AML-193 (cell line): ENCODE data around the gene KCNG2.
A peak's percentile ranks its signal among the peaks of the same experiment; 100 is the strongest.

ENCODE experiments used
- DNase-seq, 2 experiments: peaks; one replicate each; lab custom pipeline; 2025; lab: John Stamatoyannopoulos, UW

KCNG2 gene

DNA sequence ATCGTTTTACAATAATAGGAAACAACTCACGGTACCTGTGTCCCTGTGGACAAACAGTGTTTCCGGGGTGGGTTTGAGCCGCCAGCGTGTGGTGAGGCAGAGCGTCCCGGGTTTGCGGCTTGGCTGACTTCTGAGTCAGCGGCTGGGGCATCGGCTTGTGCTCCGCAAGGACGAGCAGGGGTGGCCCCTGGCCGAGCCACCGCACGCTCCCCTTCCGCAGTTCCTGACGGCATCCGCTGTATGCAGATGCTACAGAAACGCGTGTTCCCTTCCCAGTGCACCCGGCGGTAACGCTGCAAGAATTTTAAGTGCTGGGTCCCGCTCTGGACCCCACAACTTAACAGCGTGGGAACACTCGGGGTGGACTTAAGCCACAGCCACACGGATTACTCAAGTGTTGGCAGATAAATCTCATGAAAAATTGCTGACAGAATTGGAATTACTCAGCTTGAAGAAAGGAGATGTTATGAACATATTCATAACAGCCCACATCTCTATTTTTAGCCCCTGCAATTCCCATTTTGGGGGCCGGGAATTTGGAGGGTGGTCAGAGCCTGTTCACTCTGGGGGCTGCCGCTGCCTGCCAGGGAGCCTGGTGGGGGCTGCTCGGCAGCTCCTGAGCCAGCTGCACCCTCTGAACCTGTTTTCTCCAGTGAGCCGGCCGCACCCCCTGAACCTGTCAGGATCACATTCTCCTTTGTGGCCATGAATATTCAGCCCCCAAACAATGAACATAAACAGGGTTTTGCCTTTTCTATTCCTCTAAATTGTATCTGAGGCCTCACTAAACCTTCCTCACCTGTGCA, 12.6 kb upstream of the KCNG2 start:
- DNase-seq: no peak

DNA sequence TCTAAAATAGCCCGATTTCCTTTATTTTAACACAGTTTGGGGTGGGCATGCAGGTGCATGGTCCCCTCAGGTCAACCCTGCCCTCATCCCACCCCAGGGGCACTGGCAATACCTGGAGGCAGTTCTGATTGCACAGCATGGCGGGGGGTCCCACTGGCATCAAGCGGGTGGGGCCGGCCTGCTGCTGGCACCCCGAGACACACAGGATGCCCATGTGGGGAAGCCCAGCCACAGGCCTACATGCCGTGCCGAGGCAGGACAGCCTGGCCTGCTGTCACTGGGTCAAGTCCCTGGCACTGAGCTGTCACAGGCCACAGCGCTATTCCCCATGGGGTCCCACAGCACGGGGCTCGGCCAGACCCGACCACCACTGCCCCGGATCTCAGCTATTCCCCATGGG, 11.9 kb upstream of the KCNG2 start:
- DNase-seq: no peak

DNA sequence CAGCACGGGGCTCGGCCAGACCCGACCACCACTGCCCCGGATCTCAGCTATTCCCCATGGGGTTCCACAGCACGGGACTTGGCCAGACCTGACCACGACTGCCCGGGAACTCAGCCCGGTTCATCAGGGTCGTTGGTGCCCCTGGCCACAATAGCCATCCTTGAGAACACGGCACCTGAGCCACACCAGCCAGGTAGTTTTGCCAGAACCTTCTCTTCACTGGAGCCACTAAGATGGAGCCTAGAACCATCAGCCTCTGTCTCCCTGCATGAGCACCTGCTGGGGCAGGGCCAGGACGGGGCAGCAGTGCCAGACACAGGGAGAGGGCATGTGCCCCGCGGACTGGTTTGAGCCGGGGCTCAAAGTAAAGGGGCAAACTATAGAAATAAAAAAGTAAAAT, 11.4 kb upstream of the KCNG2 start:
- DNase-seq: no peak

DNA sequence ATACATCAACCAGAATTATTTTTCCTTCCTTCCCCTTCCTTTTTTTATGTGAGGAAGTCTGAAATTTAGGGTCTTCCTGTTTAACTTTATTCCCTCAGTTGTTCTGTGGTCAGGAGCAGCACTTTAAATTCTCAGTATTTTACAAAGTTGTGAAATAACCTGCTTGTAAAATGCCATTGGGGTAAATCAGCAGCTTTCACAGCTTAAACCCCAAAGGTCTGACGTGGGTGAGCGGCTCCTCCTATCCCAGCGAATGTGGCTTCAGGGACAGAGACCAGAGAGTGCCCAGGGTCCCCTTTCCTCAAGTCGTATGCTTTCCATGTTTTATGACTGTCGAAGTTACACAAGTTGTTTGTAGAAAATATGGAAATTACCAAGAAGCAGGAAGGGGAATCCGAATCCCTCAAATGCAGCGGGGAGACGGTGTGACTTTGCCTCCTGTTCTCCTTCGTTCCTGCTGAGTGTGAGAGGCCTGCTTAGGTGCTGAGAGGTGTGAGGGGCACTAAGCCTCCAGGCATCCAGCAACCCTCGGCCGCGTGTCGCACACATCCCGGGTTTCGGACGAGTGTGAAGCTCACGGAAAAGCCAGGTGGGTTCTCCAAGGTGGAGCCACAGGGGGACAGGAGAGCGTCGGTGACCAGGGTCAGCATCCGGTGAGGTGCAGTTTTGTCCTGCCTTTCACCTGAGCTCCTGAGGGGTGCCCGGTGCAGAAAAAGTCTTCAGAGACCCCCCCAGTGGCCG, 10.8 kb upstream of the KCNG2 start:
- DNase-seq: peak; percentile 10 to 14

DNA sequence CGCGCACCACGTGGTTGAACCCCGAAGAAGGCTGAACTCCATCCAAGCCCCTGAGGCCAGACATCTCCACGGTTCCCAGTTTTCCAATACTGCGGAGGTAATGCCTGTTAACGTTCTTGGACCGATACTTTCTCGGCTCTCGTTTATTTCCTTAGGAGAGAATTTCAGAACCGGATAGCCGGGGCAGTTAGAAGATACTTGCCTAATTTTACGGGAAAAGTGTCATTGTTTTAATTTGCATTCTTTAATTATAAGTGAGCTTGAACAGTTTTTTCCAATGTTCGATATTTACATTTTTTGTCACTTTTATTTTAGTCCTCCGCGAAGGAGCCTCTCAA, 10.2 kb upstream of the KCNG2 start:
- DNase-seq: no peak

DNA sequence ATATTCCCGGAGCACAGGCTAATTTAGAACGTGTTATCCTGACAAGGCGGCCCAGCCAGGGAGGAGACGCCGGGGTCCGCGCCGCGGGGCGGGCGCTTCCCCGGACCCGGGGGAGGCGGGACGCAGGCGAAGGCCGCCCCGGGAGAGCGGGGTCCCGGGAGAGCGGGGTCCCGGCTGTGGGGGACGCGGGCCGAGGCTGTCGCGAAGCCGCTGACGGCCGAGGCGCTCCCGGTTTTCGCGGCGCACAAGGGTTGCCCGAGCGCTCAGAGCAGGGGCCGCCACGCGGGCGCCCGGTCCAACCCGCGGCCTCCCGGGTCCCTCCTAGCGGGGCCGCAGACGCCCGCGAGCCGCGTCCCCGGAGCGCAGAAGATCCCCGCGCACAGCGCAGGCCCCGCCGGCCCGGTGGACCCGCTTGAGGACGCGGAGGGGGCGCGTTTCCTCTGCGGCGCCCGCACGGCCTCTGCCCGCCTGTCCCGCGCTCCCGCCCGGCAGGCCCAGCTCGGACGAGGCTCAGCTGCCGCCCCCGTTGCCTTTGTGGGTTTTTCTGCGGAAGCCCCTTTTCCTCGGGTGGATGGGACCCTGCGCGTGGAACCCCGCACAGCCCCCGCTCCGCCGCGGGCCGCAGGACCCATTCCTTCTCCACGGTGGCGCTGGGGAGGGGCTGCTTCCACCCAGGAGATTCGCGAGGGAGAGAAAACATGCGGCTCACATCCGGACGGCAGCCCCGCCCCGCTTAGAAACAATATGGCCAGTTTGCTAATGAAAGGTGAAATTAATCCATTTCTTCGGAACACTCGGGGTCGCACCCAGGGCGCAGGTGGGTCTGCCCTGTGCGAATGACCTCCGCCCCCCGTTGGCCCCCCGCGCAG, 9.6 kb upstream of the KCNG2 start:
- DNase-seq: no peak

DNA sequence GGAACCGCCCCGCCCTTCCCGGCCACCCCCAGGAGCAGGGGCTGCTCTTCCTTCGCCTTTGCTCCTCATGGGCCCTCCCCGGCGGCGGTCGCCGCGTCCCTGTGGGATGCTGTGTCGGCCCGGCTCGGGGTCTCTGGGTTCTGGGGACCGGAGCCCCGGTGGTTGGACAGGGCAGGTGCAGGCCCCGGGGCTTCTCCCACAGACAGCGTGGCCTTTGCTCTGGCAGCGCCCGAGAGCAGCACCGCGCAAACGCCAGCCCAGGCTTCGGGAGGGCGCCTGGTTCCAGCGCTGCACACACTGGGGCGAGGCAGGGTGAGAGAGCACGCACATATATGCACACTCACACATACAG, 9.0 kb upstream of the KCNG2 start:
- DNase-seq: no peak

DNA sequence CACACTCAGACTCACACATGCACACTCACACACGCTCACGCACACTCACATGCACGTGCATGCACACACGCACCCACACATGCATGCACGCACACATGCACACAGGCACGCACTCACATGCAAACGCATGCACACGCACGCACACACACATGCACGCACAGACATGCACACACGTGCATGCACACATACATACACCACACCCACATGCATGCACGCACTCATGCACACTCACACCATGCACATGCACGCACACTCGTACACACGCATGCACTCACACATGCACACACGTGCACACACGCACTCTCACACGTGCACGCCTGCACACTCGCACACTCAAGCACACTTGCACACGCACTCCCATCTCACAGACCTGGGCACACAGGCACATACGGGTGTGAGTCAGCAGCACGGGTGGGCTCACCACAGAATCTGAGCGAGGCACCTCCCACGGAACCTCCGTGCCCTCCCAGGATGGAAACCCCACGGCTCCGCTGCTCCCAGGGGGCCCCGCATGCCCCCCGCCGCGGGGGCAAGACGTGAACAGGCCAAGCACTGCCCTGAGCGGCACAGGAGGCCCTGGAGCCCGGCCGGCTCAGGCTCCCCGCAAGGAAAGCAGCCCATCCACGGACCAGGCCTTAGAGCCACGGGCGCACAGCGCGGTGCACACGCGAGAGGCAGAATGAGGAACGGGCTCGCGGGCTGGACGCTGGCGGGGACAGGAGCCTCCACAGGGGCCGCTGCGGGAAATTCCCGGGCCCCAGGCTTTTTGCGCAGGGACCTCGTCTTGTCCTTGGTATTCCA, 8.4 kb upstream of the KCNG2 start:
- no peak for DNase-seq

DNA sequence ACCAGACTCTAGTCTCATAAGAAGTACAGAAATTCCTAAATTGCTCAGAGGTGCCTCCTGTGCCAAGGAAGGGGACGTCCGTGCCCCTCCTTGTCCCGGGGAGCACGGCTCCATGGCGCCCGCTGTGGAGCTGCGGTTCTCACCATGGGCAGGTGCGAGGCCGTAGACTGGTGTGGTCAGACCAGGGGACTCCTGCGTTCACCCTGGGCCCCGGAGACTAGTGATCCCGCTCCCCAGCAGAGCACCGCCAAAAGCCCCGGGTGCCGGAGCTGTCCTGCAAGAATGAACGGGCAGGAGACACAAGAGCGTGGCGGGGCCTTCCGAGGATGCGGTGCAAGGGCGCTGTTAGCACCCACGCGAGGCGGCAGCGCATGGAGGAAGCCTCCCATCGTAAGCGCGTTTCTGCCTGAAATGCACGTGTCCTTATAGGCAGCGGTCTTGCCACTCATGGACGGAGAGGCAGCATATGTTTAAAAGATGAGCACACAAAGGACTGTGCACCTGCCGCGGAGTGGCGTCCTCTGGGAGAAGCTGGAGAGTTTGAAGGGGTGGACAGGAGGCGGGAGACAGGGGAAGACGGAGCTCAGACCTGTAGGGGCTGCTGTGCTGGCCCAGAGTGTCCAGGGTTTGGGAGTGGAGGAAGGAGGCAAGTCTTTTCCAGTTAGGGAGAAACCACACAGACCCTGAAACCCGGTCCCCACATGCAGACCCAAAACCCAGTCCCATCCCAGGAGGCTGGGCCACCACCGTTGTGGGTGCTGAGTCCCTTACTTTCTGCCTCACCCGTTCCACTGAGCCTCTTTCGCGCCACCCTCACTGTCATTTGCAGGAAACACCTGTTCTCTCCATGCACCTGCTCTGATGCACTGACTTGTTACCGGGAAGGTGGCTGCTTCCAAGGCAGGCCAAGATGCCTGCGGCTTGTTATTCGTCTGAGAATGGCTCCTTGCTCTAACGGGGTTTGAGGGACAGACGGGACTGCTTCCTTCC, 7.5 kb upstream of the KCNG2 start:
- DNase-seq: no peak

DNA sequence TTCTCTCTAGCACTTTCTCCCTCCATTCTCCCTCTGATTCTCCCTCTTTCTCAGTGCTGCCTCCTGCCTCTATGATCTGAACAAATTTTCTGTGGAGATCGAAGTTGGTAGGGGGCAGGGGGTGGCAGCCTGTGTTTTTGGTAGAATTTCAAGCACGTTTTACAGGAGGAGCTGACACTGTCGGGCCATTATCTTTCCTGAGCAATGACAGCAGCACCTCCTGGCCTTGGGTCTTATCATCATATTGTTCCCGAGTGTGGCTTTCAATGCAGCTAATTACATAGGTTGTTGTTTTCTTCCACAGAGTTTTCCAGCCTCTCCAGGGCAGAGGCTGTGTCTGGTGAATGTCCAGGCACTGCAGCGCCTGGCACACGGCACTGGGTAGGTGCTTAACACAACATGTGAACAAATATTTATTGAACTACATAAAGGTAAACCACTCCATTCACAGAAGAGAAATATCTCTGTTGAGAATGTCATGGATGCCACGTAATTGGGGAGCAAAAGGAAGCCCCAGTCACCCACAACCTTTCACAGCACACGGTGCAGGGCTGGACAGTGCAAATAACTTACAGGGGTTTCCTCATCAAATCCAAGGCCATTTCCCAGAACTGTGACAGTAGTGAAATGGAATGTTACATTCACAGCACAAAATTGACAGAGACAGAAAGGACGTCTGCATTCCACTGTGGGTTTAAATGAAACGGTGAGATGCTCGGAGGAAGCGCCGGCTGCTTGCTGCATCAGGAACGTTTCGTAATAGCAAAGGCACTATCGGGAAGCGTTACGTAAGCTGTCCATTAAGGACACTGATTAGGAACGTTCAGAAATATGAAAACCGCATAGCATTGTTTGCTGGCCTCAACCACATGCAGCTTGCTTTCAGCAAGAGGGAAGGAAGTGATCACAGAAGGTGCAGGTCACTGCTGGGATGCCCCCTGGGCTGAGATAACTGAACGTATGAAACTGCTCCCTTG, 6.5 kb upstream of the KCNG2 start:
- DNase-seq: peak; percentile 99

DNA sequence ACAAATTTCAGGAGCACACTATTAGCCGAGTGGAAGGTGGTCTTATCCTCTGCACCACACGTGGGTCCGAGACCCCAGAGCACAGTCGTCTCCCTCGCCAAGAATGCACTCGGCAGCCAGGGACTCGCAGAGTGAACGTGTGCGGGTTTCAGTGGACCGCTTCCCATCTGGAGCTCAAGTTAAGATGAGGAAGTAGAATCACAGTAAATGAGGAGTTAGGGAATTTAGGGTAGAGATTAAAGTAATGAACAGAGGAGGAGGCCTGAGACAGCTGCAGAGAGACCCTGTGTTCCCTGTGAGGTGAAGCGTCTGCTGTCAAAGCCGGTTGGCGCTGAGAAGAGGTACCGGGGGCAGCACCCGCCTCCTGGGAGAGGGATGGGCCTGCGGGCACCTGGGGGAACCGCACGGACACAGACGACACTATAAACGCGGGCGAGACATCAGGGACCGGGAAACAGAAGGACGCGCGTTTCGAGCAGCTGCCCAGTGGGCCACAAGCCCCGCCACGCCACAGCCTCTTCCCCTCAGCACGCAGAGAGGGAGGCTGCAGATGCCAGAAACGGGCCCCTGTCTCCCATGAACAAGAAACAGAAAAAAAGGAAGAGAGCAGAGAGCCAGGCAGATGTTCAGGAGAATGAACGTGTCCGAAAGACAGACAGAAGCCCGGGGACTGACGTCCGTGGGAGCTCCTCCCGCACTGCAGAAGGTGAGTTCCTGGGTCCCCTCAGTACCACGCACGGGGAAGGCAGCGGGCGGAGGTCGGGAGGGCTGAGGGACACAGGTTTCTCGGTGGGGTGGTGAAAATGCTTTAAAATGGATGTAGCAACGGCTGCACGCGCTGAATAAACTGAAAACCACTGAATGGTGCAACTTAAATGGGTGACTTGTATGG, 5.4 kb upstream of the KCNG2 start:
- DNase-seq: peak in 1 of 2 experiments; percentile 23

DNA sequence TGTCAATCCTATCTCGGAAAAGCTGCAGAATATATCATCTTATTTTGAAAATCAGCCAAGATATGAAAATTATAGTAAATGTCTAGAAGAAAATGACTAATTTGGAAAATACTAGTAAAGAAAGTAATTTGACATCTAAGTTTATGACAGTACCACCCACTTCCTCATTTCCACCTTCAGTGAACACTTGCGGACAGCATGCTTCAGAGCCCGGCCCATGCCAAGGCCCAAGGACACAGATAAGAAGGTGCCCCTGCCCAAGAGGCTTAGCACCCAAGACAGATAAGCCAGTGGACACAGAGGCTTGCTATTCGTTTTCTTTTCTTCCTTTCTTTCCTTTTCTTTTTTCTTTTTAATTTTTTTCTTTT, 4.8 kb upstream of the KCNG2 start:
- DNase-seq: peak; percentile 65 to 66

DNA sequence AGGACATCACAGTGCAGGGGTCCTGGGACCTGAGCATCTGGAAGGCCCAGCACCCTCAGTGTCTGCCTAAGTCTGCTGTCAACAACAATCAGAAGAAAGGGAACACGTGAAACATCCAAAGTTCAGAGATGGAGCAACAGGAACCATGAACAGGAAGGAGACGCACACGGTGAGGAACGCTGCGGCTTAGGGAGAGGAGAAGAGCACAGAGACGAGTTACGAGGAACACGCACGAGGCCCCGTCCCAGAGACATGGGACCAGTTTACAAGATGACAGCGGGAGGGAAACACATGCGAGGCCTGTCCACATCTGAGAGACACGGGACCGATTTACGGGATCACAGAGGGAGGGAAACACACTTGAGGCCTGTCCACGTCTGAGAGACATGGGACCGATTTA, 2.9 kb upstream of the KCNG2 start:
- no peak for DNase-seq

DNA sequence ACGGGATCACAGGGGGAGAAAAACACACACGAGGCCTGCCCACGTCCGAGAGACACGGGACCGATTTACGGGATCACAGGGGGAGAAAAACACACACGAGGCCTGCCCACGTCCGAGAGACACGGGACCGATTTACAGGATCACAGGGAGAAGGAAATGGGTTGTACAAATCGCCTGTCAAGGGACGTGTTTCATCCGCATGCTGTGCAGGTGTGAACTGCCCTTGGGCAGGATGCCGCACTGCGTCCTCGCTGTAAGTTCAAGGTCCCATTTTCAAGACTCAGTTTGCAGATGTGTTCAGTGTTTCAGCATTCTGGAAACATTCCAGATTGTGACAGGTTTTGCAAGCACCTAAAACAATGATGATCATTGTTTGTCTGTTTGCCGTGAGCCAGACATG, 2.3 kb upstream of the KCNG2 start:
- DNase-seq: no peak

DNA sequence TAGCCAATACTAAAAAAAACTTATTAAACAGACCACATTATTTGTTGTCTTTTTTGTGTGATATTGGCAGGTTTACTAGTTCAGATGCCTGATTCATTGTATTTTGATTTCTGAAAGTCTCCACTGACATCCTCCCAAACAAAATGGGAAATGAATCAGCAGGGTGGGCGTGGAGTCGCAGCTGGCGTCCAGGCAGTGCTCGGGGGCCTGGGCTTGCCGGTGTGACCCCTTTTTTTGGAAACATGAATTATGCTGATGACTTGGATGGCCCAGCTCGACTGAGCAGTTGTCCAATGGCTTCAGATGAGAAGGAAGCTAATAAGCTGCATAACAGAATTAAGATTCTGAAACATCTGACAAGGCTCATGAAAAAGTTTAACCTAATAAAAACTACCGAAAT, 1.7 kb upstream of the KCNG2 start:
- no peak for DNase-seq

DNA sequence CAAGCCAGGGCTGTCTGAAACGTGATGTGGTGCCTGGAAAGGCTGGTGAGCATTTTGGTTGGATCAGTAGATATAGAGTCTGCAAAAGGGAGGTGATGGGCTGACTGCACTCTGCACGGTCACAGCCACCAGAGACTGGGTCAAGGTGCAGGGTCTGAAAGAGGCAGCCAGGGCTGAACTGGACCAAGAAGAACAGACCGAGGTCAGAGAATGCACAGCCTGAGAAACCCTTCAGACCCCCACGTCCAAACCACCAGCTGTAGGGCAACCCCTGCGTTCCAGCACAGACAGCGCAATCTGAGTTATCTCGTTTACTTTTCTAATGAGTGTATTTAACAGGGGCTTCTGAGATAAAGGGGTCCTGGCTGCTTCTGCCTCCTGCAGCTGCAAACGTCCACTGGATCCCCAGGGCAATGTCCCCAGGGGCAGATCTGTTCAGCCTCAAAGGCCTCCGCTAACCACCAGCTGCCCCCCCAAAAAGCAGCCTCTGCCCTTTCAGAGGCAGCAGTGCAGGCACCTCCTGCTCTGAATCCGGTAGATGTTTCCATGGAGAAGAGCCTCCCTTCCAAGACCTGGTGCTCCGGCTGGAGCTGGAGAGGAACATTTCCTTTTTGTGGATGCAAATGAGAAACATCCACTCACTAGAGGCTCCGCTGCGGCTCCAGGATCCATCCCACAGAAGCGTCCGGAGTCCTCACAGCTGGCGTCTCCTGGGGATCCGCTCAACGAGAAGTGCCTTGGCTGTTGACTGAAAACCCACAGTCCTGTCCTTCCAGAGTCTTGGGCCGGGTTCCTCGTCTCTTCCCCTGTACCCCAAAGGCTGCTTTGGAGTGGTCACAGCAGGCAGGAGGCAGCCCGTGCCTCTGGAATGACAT, 970 bp upstream of the KCNG2 start:
- no peak for DNase-seq

DNA sequence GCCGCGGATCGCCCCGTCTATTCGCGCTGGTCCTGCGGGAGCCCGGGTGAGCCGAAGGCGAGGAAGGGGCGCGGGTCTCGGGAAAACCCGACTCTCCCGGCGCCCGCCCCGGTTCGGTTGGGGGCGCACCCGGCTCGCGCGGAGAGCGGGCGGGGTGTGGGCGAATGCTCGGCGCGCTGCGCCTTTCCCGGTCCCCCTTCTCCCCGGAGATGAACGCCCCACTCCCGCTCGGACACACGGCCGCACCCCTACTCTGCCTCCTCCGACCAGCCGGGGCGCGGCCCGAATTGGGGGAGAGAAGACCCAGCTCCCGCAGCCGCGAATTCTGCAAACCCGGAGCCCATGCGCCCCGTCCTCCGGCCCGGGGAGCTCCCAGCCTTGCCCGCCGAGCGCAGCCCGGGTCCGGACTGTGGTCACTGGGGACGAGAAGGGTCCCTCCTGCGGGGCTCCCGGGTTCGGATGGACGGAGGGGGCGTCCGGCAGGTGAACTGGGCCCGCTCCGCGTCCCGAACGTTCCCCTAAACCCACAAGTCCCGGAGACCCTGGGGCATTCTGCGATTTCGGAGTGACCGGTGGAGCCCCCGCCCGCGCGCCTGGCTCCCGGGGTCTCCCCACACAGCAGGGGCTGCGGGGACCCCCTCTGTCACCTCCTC, 734 bp downstream of the KCNG2 start:
- no peak for DNase-seq
